ENCODE results near the gene MOGAT1.

- TF ChIP-seq CTCF (conservative IDR thresholded peaks at IDR 0.05; ENCODE audit: low read depth, low read length) (no peak), EZH2 (IDR thresholded peaks at IDR 0.05; ENCODE audit: low read length, unreplicated experiment) (no peak), EZH2phosphoT487 (IDR thresholded peaks at IDR 0.05; ENCODE audit: borderline replicate concordance, low read length) (no peak)
Observed at GRCh38 chr2:222701721-222702131, 30.3 kb downstream of the MOGAT1 start.
